NCI-H748 (cell line): ENCODE results near the gene INPP5D.
"Not testable (repeated sequence)": the region's sequence is repeated elsewhere in the genome, so short reads cannot be mapped to it uniquely, and the experiment has no call there.

Source experiments
- DNase-seq: peaks from one replicate; lab custom pipeline; 2025; ENCODE audit not compliant: unreplicated experiment; lab: John Stamatoyannopoulos, UW

The INPP5D gene

GRCh38 chr2:233115741-233116140 is 55.6 kb downstream of the INPP5D start:
- DNase-seq: no peak

- no peak for DNase-seq
Observed at GRCh38 chr2:233116946-233117345, 56.8 kb downstream of the INPP5D start.

- DNase-seq: no peak
Observed at GRCh38 chr2:233117351-233117750, 57.2 kb downstream of the INPP5D start.

GRCh38 chr2:233117811-233118647 is 57.9 kb downstream of the INPP5D start:
- no peak for DNase-seq

GRCh38 chr2:233118648-233119000 is 58.5 kb downstream of the INPP5D start:
- DNase-seq: no peak

- no peak for DNase-seq
Observed at GRCh38 chr2:233119123-233119522, 59.0 kb downstream of the INPP5D start.

GRCh38 chr2:233119806-233120205 is 59.7 kb downstream of the INPP5D start:
- no peak for DNase-seq

- no peak for DNase-seq
Observed at GRCh38 chr2:233120459-233120858, 60.3 kb downstream of the INPP5D start.

- DNase-seq: no peak
Observed at GRCh38 chr2:233121856-233122255, 61.7 kb downstream of the INPP5D start.

GRCh38 chr2:233122541-233122940 is 62.4 kb downstream of the INPP5D start:
- no peak for DNase-seq

GRCh38 chr2:233123576-233123975 is 63.4 kb downstream of the INPP5D start:
- DNase-seq: not testable (repeated sequence)

GRCh38 chr2:233124421-233125080 is 64.4 kb downstream of the INPP5D start:
- DNase-seq: no peak

GRCh38 chr2:233125455-233126065 is 65.4 kb downstream of the INPP5D start:
- DNase-seq: no peak

GRCh38 chr2:233129351-233129978 is 69.3 kb downstream of the INPP5D start:
- DNase-seq: peak; percentile 69

- DNase-seq: no peak
Observed at GRCh38 chr2:233130024-233130423, 69.9 kb downstream of the INPP5D start.

- no peak for DNase-seq
Observed at GRCh38 chr2:233130481-233131020, 70.4 kb downstream of the INPP5D start.

- no peak for DNase-seq
Observed at GRCh38 chr2:233131936-233132720, 72.0 kb downstream of the INPP5D start.

- no peak for DNase-seq
Observed at GRCh38 chr2:233133239-233133638, 73.1 kb downstream of the INPP5D start.

GRCh38 chr2:233135421-233135820 is 75.3 kb downstream of the INPP5D start:
- DNase-seq: no peak

- no peak for DNase-seq
Observed at GRCh38 chr2:233137040-233137439, 76.9 kb downstream of the INPP5D start.
